ENCODE results near the gene ACOT12.

GRCh38 chr5:81361600-81361999 lies 32.3 kb downstream of the ACOT12 start:
- TF ChIP-seq CTCF (IDR thresholded peaks at IDR 0.05), result no peak
- TF ChIP-seq POLR2A (IDR thresholded peaks at IDR 0.05; ENCODE audit: low read length), result no peak
- TF ChIP-seq SMC3 (IDR thresholded peaks at IDR 0.05), result no peak
- no peak for TF ChIP-seq USF2 (IDR thresholded peaks at IDR 0.05)
- TF ChIP-seq EP300 (IDR thresholded peaks at IDR 0.05), result no peak
- TF ChIP-seq, protein P1, sequence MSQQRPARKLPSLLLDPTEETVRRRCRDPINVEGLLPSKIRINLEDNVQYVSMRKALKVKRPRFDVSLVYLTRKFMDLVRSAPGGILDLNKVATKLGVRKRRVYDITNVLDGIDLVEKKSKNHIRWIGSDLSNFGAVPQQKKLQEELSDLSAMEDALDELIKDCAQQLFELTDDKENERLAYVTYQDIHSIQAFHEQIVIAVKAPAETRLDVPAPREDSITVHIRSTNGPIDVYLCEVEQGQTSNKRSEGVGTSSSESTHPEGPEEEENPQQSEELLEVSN (IDR thresholded peaks at IDR 0.05; ENCODE audit: borderline replicate concordance, low read depth), result no peak
- no peak for TF ChIP-seq REST (IDR thresholded peaks at IDR 0.05)
- TF ChIP-seq RAD21 (conservative IDR thresholded peaks at IDR 0.05 in 1 of 2, IDR thresholded peaks at IDR 0.05 in 1 of 2), result no peak
- no peak for TF ChIP-seq CHD2 (IDR thresholded peaks at IDR 0.05; ENCODE audit: low read length, partially characterized antibody)
- TF ChIP-seq CBX8 (IDR thresholded peaks at IDR 0.05), result no peak
- TF ChIP-seq BHLHE40 (IDR thresholded peaks at IDR 0.05; ENCODE audit: low read depth, low read length), result no peak
- TF ChIP-seq JUN (IDR thresholded peaks at IDR 0.05), result no peak
